K562 (cell line): ENCODE results near the gene CLEC17A. TPM values are rescaled to one million over a fixed set of nuclear protein-coding genes. Genes with fewer than 3 reads are reported as not detected.

ENCODE experiments used
- ARID1B ChIP-seq: fragments of 450-650 bp; IDR thresholded peaks from 2 replicates; pipeline ENCODE4 v1.6.1; 2016; ENCODE audit warnings: antibody characterized with exemption, mild to moderate bottlenecking, inconsistent platforms
- GATAD2B ChIP-seq: fragments of 450-650 bp; IDR thresholded peaks from 2 replicates; pipeline ENCODE4 v1.6.1; 2017; ENCODE audit warnings: mild to moderate bottlenecking, borderline replicate concordance
- GTF2F1 ChIP-seq: IDR thresholded peaks from 2 replicates; pipeline ENCODE4 v1.6.1; 2011; ENCODE audit warnings: low read depth, low read length, improper control_type of control experiment
- HDGF ChIP-seq: fragments of 450-650 bp; IDR thresholded peaks from 2 replicates; pipeline ENCODE4 v1.6.1; 2016
- HLTF ChIP-seq: fragments of 450-650 bp; IDR thresholded peaks from 2 replicates; pipeline ENCODE4 v1.6.1; 2016
- IRF2 ChIP-seq: sonication (generic); formaldehyde crosslinking; IDR thresholded peaks from 2 replicates; pipeline ENCODE4 v1.8.1; 2022; ENCODE audit warnings: mild to moderate bottlenecking, missing genetic modification reagents
- MAFK ChIP-seq: IDR thresholded peaks from 2 replicates; pipeline ENCODE4 v1.6.1; 2011; ENCODE audit warnings: low read length, improper control_type of control experiment
- POLR3G ChIP-seq: IDR thresholded peaks from 2 replicates; pipeline ENCODE4 v1.6.1; 2011; ENCODE audit not compliant: insufficient read length, insufficient replicate concordance; ENCODE audit errors: extremely low read depth
- RBM39 ChIP-seq: fragments of 200-400 bp; formaldehyde crosslinking; optimal IDR thresholded peaks from 2 replicates; pipeline ENCODE3; 2018; ENCODE audit warnings: low read depth, low read length
- SP2 ChIP-seq: IDR thresholded peaks from 2 replicates; pipeline ENCODE4 v1.6.1; 2011; ENCODE audit warnings: mild to moderate bottlenecking, low read depth, low read length, moderate library complexity; ENCODE audit not compliant: poor library complexity, severe bottlenecking; ENCODE audit errors: extremely low read depth
- STAG1 ChIP-seq: sonication (generic); formaldehyde crosslinking; IDR thresholded peaks from 2 replicates; pipeline ENCODE4 v1.5.0; 2020; ENCODE audit warnings: missing genetic modification reagents, borderline replicate concordance
- TSHZ1 ChIP-seq: fragments of 250-450 bp; sonication (Bioruptor Pico); IDR thresholded peaks from 2 replicates; pipeline ENCODE4 v1.4.0; 2020; ENCODE audit warnings: mild to moderate bottlenecking, moderate library complexity
- ZEB2 ChIP-seq: fragments of 450-650 bp; IDR thresholded peaks from 2 replicates; pipeline ENCODE4 v1.6.1; 2016
- ZHX1 ChIP-seq: fragments of 150-350 bp; conservative IDR thresholded peaks from 2 replicates; pipeline ENCODE4 v1.6.1; 2014; ENCODE audit warnings: low read length
- ZNF444 ChIP-seq: fragments of 250-450 bp; sonication (Bioruptor Pico); IDR thresholded peaks from 2 replicates; pipeline ENCODE4 v1.4.0; 2020; ENCODE audit warnings: mild to moderate bottlenecking, moderate library complexity
- polyA plus RNA-seq, 8 experiments: library from polyadenylated mRNA; depleted of rRNA in 4 of 8; stranded (reverse) in 5 of 8; unstranded in 3 of 8; fragments of >200 nt; fragmentation: Nextera tagmentation in 2 of 8; fragmentation: Illumina TruSeq in 1 of 8; extraction: Ambion mirVana in 2 of 8; extraction: Trizol in 1 of 8; gene quantifications; 2 replicates each; pipeline versions ENCODE4 v1.2.1 to v1.2.3, GENCODE V29; 2011 to 2014; ENCODE audit warnings: inconsistent platforms in 1 of 8, missing spikeins in 1 of 8
- total RNA-seq, 7 experiments: library from RNA; depleted of rRNA in 6 of 7; stranded (reverse); fragments of >200 nt in 6 of 7; fragmentation: Illumina TruSeq in 2 of 7; extraction: Trizol in 2 of 7; gene quantifications; 2 replicates each; pipeline versions ENCODE4 v1.2.1 to v1.2.3, GENCODE V29; 2011 to 2021; ENCODE audit warnings: low replicate concordance in 1 of 7
- TF ChIP-seq, protein P1 (sequence below): sonication (generic); formaldehyde crosslinking; IDR thresholded peaks from 2 replicates; pipeline ENCODE4 v1.8.1; 2023; ENCODE audit warnings: mild to moderate bottlenecking, missing genetic modification reagents
- TF ChIP-seq, protein P2 (sequence below): fragments of 200-800 bp; sonication (Bioruptor generic); IDR thresholded peaks from 2 replicates; pipeline ENCODE4 v1.6.1; 2016; ENCODE audit warnings: missing genetic modification characterization, missing compliant biosample characterization

The CLEC17A gene
- total and polyA plus RNA-seq, 9 of the 15 experiments (the other 6 are each of a cell fraction or from before 2014, with no cell fraction given) = 0.03 TPM; not detected in 8

GRCh38 chr19:14550201-14550754, 32.6 kb upstream of the CLEC17A start (continued):
- TF ChIP-seq TSHZ1 (CRISPR knock-in tag) = no peak
- TF ChIP-seq STAG1 (CRISPR knock-in tag) = no peak
- TF ChIP-seq MAFK = no peak
- TF ChIP-seq RBM39 = no peak
- no peak for TF ChIP-seq ZNF444
- TF ChIP-seq ARID1B = peak; percentile 35
- TF ChIP-seq HLTF = no peak
- TF ChIP-seq GATAD2B = no peak
- TF ChIP-seq IRF2 = no peak
- no peak for TF ChIP-seq POLR3G
- TF ChIP-seq, protein P1, sequence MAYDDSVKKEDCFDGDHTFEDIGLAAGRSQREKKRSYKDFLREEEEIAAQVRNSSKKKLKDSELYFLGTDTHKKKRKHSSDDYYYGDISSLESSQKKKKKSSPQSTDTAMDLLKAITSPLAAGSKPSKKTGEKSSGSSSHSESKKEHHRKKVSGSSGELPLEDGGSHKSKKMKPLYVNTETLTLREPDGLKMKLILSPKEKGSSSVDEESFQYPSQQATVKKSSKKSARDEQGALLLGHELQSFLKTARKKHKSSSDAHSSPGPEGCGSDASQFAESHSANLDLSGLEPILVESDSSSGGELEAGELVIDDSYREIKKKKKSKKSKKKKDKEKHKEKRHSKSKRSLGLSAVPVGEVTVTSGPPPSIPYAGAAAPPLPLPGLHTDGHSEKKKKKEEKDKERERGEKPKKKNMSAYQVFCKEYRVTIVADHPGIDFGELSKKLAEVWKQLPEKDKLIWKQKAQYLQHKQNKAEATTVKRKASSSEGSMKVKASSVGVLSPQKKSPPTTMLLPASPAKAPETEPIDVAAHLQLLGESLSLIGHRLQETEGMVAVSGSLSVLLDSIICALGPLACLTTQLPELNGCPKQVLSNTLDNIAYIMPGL (CRISPR knock-in tag) = no peak
- TF ChIP-seq ZEB2 = no peak
- TF ChIP-seq ZHX1 = no peak
- no peak for TF ChIP-seq HDGF
- TF ChIP-seq GTF2F1 = no peak
- TF ChIP-seq SP2 = no peak
- TF ChIP-seq, protein P2, sequence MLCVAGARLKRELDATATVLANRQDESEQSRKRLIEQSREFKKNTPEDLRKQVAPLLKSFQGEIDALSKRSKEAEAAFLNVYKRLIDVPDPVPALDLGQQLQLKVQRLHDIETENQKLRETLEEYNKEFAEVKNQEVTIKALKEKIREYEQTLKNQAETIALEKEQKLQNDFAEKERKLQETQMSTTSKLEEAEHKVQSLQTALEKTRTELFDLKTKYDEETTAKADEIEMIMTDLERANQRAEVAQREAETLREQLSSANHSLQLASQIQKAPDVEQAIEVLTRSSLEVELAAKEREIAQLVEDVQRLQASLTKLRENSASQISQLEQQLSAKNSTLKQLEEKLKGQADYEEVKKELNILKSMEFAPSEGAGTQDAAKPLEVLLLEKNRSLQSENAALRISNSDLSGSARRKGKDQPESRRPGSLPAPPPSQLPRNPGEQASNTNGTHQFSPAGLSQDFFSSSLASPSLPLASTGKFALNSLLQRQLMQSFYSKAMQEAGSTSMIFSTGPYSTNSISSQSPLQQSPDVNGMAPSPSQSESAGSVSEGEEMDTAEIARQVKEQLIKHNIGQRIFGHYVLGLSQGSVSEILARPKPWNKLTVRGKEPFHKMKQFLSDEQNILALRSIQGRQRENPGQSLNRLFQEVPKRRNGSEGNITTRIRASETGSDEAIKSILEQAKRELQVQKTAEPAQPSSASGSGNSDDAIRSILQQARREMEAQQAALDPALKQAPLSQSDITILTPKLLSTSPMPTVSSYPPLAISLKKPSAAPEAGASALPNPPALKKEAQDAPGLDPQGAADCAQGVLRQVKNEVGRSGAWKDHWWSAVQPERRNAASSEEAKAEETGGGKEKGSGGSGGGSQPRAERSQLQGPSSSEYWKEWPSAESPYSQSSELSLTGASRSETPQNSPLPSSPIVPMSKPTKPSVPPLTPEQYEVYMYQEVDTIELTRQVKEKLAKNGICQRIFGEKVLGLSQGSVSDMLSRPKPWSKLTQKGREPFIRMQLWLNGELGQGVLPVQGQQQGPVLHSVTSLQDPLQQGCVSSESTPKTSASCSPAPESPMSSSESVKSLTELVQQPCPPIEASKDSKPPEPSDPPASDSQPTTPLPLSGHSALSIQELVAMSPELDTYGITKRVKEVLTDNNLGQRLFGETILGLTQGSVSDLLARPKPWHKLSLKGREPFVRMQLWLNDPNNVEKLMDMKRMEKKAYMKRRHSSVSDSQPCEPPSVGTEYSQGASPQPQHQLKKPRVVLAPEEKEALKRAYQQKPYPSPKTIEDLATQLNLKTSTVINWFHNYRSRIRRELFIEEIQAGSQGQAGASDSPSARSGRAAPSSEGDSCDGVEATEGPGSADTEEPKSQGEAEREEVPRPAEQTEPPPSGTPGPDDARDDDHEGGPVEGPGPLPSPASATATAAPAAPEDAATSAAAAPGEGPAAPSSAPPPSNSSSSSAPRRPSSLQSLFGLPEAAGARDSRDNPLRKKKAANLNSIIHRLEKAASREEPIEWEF (CRISPR knock-in tag) = no peak
